ENCODE measurements around the gene CDKL5.

DNA sequence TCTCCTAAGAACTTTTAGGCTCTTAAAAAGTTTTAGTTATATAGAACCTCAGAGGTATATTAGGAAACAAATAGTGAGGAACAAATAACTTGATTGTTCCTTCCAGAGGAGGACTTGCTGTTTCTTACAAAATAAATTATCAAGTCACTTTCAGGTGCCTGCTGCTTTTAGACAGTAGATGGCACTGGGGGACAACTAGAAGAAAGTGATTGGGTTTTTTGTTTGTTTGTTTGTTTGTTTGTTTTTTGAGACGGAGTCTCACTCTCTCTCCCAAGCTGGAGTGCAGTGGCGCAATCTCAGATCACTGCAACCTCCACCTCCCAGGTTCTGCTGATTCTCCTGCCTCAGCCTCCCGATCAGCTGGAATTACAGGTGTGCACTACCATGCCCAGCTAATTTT lies 35.4 kb upstream of the CDKL5 start:
- TF ChIP-seq, protein P1, sequence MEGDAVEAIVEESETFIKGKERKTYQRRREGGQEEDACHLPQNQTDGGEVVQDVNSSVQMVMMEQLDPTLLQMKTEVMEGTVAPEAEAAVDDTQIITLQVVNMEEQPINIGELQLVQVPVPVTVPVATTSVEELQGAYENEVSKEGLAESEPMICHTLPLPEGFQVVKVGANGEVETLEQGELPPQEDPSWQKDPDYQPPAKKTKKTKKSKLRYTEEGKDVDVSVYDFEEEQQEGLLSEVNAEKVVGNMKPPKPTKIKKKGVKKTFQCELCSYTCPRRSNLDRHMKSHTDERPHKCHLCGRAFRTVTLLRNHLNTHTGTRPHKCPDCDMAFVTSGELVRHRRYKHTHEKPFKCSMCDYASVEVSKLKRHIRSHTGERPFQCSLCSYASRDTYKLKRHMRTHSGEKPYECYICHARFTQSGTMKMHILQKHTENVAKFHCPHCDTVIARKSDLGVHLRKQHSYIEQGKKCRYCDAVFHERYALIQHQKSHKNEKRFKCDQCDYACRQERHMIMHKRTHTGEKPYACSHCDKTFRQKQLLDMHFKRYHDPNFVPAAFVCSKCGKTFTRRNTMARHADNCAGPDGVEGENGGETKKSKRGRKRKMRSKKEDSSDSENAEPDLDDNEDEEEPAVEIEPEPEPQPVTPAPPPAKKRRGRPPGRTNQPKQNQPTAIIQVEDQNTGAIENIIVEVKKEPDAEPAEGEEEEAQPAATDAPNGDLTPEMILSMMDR (IDR thresholded peaks at IDR 0.05): no peak
- no peak for TF ChIP-seq POLR2A (IDR thresholded peaks at IDR 0.05)
- TF ChIP-seq POLR2AphosphoS5 (IDR thresholded peaks at IDR 0.05): no peak
